ENCODE data around the gene SLC39A11.

SLC39A11 gene

DNA sequence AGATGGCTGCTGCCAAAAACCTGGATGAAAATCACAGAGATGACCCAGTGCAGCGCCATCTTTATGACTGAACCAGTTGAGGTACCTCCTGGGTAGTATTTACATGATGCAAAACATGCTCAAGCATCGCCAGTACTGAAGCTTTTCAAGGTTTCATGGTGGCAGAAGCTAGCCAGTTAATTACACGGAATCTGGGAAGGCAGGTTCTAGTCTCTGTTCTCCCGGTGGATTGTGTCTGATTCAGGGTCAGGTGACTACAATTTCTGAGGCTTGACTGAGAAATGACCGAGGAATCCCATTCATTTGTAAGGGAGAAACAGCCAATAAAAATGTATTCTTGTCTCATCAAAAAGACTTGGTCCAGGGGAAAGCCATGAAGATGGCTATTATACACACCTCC is 209.1 kb downstream of the SLC39A11 start:
- no peaks in the 10 kb centered on the region for H3K27me3 ChIP-seq
- peaks cover 35% of the 10 kb centered on the region for H3K9me3 ChIP-seq
- H3K4me1 ChIP-seq, result no peaks in the 10 kb centered on the region
- H3K9ac ChIP-seq, result no peak overlapping the region
- no peak overlapping the region for H3K4me2 ChIP-seq
- H3K36me3 ChIP-seq, result peaks cover 64% of the 10 kb centered on the region
- H4K20me1 ChIP-seq, result no peaks in the 10 kb centered on the region
- H3K27ac ChIP-seq, result no peak overlapping the region
- H3K4me3 ChIP-seq, result no peak overlapping the region
- no peak for TF ChIP-seq Cebpa-rat (IDR thresholded peaks at IDR 0.05)

- no peak overlapping the region for H3K4me2 ChIP-seq
- no peak for TF ChIP-seq Cebpa-rat (IDR thresholded peaks at IDR 0.05)
- H3K4me1 ChIP-seq, result no peaks in the 10 kb centered on the region
- H3K4me3 ChIP-seq, result no peak overlapping the region
- no peaks in the 10 kb centered on the region for H3K27me3 ChIP-seq
- peaks cover 44% of the 10 kb centered on the region for H3K9me3 ChIP-seq
- no peaks in the 10 kb centered on the region for H4K20me1 ChIP-seq
- no peak overlapping the region for H3K9ac ChIP-seq
- no peak overlapping the region for H3K27ac ChIP-seq
- peaks cover 65% of the 10 kb centered on the region for H3K36me3 ChIP-seq
Observed at GRCh38 chr17:72882426-72882825, 210.1 kb downstream of the SLC39A11 start.

- H3K9me3 ChIP-seq, result peaks cover 67% of the 10 kb centered on the region
- H3K36me3 ChIP-seq, result peaks cover 71% of the 10 kb centered on the region
- H3K27ac ChIP-seq, result no peak overlapping the region
- no peak for TF ChIP-seq Cebpa-rat (IDR thresholded peaks at IDR 0.05)
- no peak overlapping the region for H3K4me2 ChIP-seq
- H3K4me3 ChIP-seq, result no peak overlapping the region
- no peaks in the 10 kb centered on the region for H3K4me1 ChIP-seq
- no peak overlapping the region for H3K9ac ChIP-seq
- H4K20me1 ChIP-seq, result no peaks in the 10 kb centered on the region
- no peaks in the 10 kb centered on the region for H3K27me3 ChIP-seq
Observed at GRCh38 chr17:72879877-72880276, 212.6 kb downstream of the SLC39A11 start.

GRCh38 chr17:72878975-72879660 is 213.4 kb downstream of the SLC39A11 start:
- no peak overlapping the region for H3K9ac ChIP-seq
- no peaks in the 10 kb centered on the region for H3K27me3 ChIP-seq
- peaks cover 77% of the 10 kb centered on the region for H3K36me3 ChIP-seq
- no peak overlapping the region for H3K27ac ChIP-seq
- TF ChIP-seq Cebpa-rat (IDR thresholded peaks at IDR 0.05), result 0 out of 2 replicates have a peak, but pooled peaks have one; percentile 29
- H3K4me3 ChIP-seq, result no peak overlapping the region
- no peak overlapping the region for H3K4me2 ChIP-seq
- H4K20me1 ChIP-seq, result no peaks in the 10 kb centered on the region
- H3K4me1 ChIP-seq, result no peaks in the 10 kb centered on the region
- peaks cover 67% of the 10 kb centered on the region for H3K9me3 ChIP-seq

DNA sequence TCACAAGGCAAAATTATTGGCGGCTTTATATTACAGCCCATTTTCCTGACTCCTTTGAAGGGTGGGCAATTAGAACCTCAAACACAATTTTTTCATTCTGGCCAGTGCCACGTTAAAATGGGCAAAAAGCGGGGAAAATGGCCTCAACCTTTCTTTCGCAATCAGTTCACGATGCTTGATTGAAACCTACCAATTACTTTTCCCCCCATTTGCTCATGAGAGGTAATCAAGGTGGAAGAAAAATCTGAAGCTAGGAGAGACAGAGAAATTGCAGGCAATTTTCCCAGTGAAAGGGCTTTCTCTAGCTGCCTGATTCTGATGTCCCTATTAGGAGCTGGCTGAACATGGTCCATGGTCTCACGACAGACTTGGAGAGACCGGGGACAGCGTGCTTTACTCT is 215.1 kb downstream of the SLC39A11 start:
- Histone ChIP-seq H3K4me2 (no peak overlapping the region), H3K27me3 (no peaks in the 10 kb centered on the region), H3K36me3 (peaks cover 69% of the 10 kb centered on the region), H3K9me3 (peaks cover 66% of the 10 kb centered on the region), H3K9ac (no peak overlapping the region), H3K4me3 (no peak overlapping the region), H4K20me1 (no peaks in the 10 kb centered on the region), H3K4me1 (no peaks in the 10 kb centered on the region), H3K27ac (no peak overlapping the region)
- TF ChIP-seq Cebpa-rat (IDR thresholded peaks at IDR 0.05), result no peak

GRCh38 chr17:72876413-72876812 is 216.1 kb downstream of the SLC39A11 start:
- no peak for TF ChIP-seq Cebpa-rat (IDR thresholded peaks at IDR 0.05)
- H3K4me3 ChIP-seq, result no peak overlapping the region
- H4K20me1 ChIP-seq, result no peaks in the 10 kb centered on the region
- H3K27ac ChIP-seq, result no peak overlapping the region
- H3K9ac ChIP-seq, result no peak overlapping the region
- H3K9me3 ChIP-seq, result peaks cover 66% of the 10 kb centered on the region
- H3K27me3 ChIP-seq, result no peaks in the 10 kb centered on the region
- no peaks in the 10 kb centered on the region for H3K4me1 ChIP-seq
- H3K36me3 ChIP-seq, result peaks cover 62% of the 10 kb centered on the region
- no peak overlapping the region for H3K4me2 ChIP-seq

DNA sequence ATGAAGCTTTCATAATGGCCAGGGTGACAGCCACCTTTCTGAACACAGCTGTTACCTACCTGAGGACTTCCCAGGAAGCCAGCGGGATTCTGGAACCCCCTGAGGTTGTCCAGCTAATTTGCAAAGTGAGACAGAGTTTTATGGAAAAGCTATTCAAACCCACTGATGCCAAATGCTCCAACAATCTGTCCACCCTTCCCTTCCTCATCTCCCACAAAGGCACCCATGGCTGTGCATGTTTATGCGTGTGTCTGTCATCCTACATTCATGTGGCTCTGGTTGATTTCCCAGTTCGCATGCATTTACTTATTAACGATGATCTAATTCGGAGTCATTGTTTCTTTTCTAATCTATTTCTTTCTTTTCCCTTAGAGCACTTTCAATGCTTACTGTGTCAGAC is 217.1 kb downstream of the SLC39A11 start:
- no peak overlapping the region for H3K27ac ChIP-seq
- TF ChIP-seq Cebpa-rat (IDR thresholded peaks at IDR 0.05), result no peak
- H3K27me3 ChIP-seq, result no peaks in the 10 kb centered on the region
- no peak overlapping the region for H3K9ac ChIP-seq
- peaks cover 54% of the 10 kb centered on the region for H3K36me3 ChIP-seq
- no peaks in the 10 kb centered on the region for H4K20me1 ChIP-seq
- H3K4me3 ChIP-seq, result no peak overlapping the region
- H3K4me1 ChIP-seq, result no peaks in the 10 kb centered on the region
- no peak overlapping the region for H3K4me2 ChIP-seq
- peaks cover 58% of the 10 kb centered on the region for H3K9me3 ChIP-seq

DNA sequence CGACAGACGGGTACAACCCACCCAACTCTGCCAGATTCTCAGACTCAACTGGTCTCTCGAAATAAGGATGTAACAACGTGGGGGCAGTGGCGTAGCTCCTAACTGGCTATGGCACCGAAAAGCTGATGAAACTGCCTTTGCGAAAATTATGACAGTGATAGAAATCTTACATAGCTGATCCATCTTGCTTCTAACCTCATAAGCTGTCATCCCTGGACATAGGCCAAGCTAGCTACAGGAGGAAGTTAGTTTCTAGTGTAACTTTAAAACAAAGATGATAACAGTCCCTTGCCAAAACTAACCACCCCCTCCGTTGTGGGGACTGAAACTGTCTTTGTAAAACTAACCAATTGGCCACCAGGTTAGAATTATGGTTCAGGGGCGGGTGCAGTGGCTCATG is 220.1 kb downstream of the SLC39A11 start:
- Histone ChIP-seq H3K4me3 (no peak overlapping the region), H3K9me3 (peaks cover 31% of the 10 kb centered on the region), H3K4me1 (no peaks in the 10 kb centered on the region), H3K4me2 (no peak overlapping the region), H3K9ac (no peak overlapping the region), H4K20me1 (no peaks in the 10 kb centered on the region), H3K36me3 (peaks cover 31% of the 10 kb centered on the region), H3K27me3 (no peaks in the 10 kb centered on the region), H3K27ac (no peak overlapping the region)
- TF ChIP-seq Cebpa-rat (IDR thresholded peaks at IDR 0.05), result no peak

DNA sequence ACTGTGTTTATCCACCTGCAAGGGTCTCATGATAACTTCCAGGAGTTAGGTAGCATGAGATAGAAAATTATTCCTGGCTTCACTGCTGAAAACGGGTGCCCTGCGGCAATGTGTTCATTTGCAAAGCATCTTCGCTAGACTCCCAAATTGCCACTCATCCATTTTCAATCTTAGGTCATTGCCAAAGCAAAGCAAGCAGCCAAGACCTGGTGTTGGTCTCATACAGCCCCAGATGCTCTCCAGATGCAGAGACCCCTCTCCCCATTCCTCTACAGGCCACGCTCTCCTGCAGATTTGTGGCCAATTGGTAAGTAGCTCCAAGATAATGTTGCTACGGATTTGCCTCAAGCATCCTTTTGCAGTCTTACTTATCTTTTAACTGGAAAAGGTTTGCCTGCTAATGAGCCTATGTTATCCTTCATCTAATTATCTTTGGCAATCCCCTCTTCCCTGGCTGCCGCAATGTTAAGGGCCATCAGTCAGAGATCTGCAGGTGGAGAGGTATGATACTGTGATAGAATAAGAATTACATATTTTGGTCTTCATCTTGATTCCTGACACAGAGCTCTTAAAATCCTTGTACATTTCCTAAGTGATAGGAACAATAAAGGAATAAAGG is 222.0 kb downstream of the SLC39A11 start:
- Histone ChIP-seq H3K4me2 (no peak overlapping the region), H3K4me1 (no peaks in the 10 kb centered on the region), H3K27ac (no peak overlapping the region), H3K27me3 (no peaks in the 10 kb centered on the region), H3K9me3 (peaks cover 30% of the 10 kb centered on the region), H4K20me1 (no peaks in the 10 kb centered on the region), H3K4me3 (no peak overlapping the region), H3K36me3 (peaks cover 30% of the 10 kb centered on the region), H3K9ac (no peak overlapping the region)
- no peak for TF ChIP-seq Cebpa-rat (IDR thresholded peaks at IDR 0.05)

- Histone ChIP-seq H3K36me3 (peaks cover 27% of the 10 kb centered on the region), H3K27ac (no peak overlapping the region), H4K20me1 (no peaks in the 10 kb centered on the region), H3K4me3 (no peak overlapping the region), H3K9ac (no peak overlapping the region), H3K4me2 (no peak overlapping the region), H3K27me3 (no peaks in the 10 kb centered on the region), H3K4me1 (no peaks in the 10 kb centered on the region), H3K9me3 (peaks cover 35% of the 10 kb centered on the region)
- no peak for TF ChIP-seq Cebpa-rat (IDR thresholded peaks at IDR 0.05)
Observed at GRCh38 chr17:72869630-72870029, 222.9 kb downstream of the SLC39A11 start.

Data from BLaER1 (cell line).